Tibial nerve (tissue), 4 donors: ENCODE measurements around the gene EYA4. TPM values are rescaled to one million over a fixed set of nuclear protein-coding genes. Genes with fewer than 3 reads are reported as not detected.

Experiments used
- DNase-seq, 2 donors: peaks; one replicate each; pipeline ENCODE4 v3.0.0-alpha.2; 2019; ENCODE audit warnings: low spot score in 2 of 2
- H3K27ac ChIP-seq, 4 donors: fragments of 200-600 bp; sonication (generic) in 3 of 4; one replicate each; pipeline ENCODE4 v1.5.1; 2017 to 2019; ENCODE audit warnings: mild to moderate bottlenecking in 1 of 4
- H3K27me3 ChIP-seq, 2 donors: fragments of 200-600 bp; sonication (generic) in 1 of 2; one replicate each; pipeline versions ENCODE4 v1.5.1 to v1.6.0; 2017 to 2019
- H3K36me3 ChIP-seq, 3 donors: fragments of 200-600 bp; sonication (generic); one replicate each; pipeline ENCODE4 v1.5.1; 2018 to 2019
- H3K4me1 ChIP-seq, 4 donors: fragments of 200-600 bp; sonication (generic) in 3 of 4; one replicate each; pipeline ENCODE4 v1.5.1; 2017 to 2019
- H3K4me3 ChIP-seq, 4 donors: fragments of 200-600 bp; sonication (generic) in 3 of 4; one replicate each; pipeline ENCODE4 v1.5.1; 2017 to 2019; ENCODE audit warnings: mild to moderate bottlenecking in 1 of 4, moderate library complexity in 1 of 4
- H3K9me3 ChIP-seq, 4 donors: fragments of 200-600 bp; sonication (generic) in 3 of 4; one replicate each; pipeline ENCODE4 v1.5.1; 2017 to 2019
- EP300 ChIP-seq, 2 donors: sonication (generic); formaldehyde crosslinking; IDR thresholded peaks; one replicate each; pipeline ENCODE4 v1.6.1; 2017; ENCODE audit warnings: antibody characterized with exemption in 2 of 2, mild to moderate bottlenecking in 1 of 2
- POLR2A ChIP-seq, 2 donors: fragments of 450-650 bp; IDR thresholded peaks; one replicate each; pipeline ENCODE4 v1.6.1; 2017; ENCODE audit warnings: antibody characterized with exemption in 2 of 2, mild to moderate bottlenecking in 2 of 2, moderate library complexity in 2 of 2
- WGBS, 2 donors: methylation state at CpG; one replicate each; pipeline ENCODE4 v1.1.5; 2018; 5-methylcytosine and 5-hydroxymethylcytosine counted together
- total RNA-seq, 4 donors: library from RNA; depleted of rRNA; stranded (reverse); fragments of >200 nt; gene quantifications; one replicate each; pipeline ENCODE4 v1.1.0, GENCODE V29; 2016
- TF ChIP-seq, protein P1 (sequence below), 5 experiments: fragments of 200-600 bp in 3 of 5; fragments of 450-650 bp in 2 of 5; sonication (generic) in 3 of 5; IDR thresholded peaks; one replicate each; pipeline ENCODE4 v1.5.1; 2016 to 2019; ENCODE audit warnings: antibody characterized with exemption in 5 of 5, mild to moderate bottlenecking in 3 of 5, moderate library complexity in 2 of 5

Gene EYA4
- total RNA-seq, 4 donors from 2014 or later, result 1.1 to 6.0 (median 1.8) TPM

DNA sequence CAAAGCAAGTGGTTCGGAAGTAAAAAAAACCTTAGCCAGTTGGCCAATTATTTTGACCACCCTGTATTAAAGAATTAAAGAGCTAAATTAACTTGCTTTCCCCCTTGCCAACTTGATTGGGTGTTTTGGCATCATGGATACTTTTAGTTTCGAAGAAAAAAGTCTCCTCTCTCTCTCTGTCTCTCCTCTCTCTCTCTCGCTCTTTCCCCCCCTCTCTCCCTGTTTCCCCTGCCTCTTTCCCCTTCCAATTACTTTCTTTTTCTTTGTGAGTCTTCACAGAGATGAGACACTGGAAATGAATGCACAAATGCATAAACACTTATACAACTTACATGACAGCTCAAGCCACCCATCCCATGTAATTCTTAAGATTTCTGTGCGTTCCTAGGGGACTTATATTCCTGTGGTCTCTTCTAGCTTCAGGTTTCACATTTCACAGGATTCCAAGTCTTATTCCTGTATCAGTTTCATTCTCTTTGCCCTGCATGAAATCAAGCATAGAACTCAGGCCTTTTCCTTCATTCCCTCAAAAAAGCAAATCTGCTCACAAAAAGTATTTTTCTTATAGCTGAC lies 32.9 kb upstream of the EYA4 start:
- Histone ChIP-seq H3K4me1 (no peaks in the 10 kb centered on the region), H3K9me3 (peaks cover 0 to 6% (median 0%) of the 10 kb centered on the region in 4 donors), H3K36me3 (no peaks in the 10 kb centered on the region), H3K4me3 (no peak overlapping the region), H3K27me3 (no peaks in the 10 kb centered on the region), H3K27ac (no peak overlapping the region)
- no peak for DNase-seq
- TF ChIP-seq, protein P1, sequence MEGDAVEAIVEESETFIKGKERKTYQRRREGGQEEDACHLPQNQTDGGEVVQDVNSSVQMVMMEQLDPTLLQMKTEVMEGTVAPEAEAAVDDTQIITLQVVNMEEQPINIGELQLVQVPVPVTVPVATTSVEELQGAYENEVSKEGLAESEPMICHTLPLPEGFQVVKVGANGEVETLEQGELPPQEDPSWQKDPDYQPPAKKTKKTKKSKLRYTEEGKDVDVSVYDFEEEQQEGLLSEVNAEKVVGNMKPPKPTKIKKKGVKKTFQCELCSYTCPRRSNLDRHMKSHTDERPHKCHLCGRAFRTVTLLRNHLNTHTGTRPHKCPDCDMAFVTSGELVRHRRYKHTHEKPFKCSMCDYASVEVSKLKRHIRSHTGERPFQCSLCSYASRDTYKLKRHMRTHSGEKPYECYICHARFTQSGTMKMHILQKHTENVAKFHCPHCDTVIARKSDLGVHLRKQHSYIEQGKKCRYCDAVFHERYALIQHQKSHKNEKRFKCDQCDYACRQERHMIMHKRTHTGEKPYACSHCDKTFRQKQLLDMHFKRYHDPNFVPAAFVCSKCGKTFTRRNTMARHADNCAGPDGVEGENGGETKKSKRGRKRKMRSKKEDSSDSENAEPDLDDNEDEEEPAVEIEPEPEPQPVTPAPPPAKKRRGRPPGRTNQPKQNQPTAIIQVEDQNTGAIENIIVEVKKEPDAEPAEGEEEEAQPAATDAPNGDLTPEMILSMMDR (IDR thresholded peaks at IDR 0.05), result no peak
- TF ChIP-seq POLR2A (IDR thresholded peaks at IDR 0.05) (no peak), EP300 (IDR thresholded peaks at IDR 0.05) (no peak)
- WGBS, 2 donors, result 74 to 84% methylated on average over 4 of the region's 4 CpGs

- Histone ChIP-seq H3K27ac (no peak overlapping the region), H3K4me3 (no peak overlapping the region), H3K36me3 (no peaks in the 10 kb centered on the region), H3K27me3 (no peaks in the 10 kb centered on the region), H3K9me3 (peaks cover 0 to 4% (median 0%) of the 10 kb centered on the region in 4 donors), H3K4me1 (no peaks in the 10 kb centered on the region)
- 15 to 16% methylated on average over 2 of the region's 2 CpGs for WGBS, 2 donors
- DNase-seq, result no peak
- TF ChIP-seq POLR2A (IDR thresholded peaks at IDR 0.05), result no peak
- no peak for TF ChIP-seq EP300 (IDR thresholded peaks at IDR 0.05)
- TF ChIP-seq, protein P1 (IDR thresholded peaks at IDR 0.05), result no peak
Measured at GRCh38 chr6:133214267-133214666, 26.9 kb upstream of the EYA4 start.

DNA sequence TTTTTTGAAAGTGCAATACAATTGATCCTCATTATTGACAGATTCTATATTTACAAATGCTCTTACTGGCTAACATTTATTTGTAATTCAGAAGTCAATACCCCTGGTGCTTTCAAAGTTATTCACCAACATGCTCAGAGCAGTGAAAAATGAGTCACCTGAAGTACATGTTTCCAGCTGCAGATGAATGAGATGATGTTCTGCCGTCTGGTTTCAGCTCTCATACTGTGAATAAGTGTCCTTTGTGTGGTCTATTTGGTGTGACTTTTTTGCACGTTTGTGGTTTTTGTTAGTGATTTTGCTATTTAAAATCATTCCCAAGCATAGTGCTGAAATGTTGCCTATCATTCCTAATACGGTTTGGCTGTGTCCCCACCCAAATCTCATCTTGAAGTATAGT lies 22.3 kb upstream of the EYA4 start:
- Histone ChIP-seq H3K36me3 (no peaks in the 10 kb centered on the region), H3K27ac (no peak overlapping the region), H3K4me3 (no peak overlapping the region), H3K9me3 (no peaks in the 10 kb centered on the region), H3K27me3 (no peaks in the 10 kb centered on the region), H3K4me1 (no peaks in the 10 kb centered on the region)
- TF ChIP-seq EP300 (IDR thresholded peaks at IDR 0.05), result no peak
- no peak for TF ChIP-seq POLR2A (IDR thresholded peaks at IDR 0.05)
- TF ChIP-seq, protein P1 (IDR thresholded peaks at IDR 0.05), result no peak
- DNase-seq, result no peak
- 53 to 58% methylated on average over 3 of the region's 3 CpGs for WGBS, 2 donors

DNA sequence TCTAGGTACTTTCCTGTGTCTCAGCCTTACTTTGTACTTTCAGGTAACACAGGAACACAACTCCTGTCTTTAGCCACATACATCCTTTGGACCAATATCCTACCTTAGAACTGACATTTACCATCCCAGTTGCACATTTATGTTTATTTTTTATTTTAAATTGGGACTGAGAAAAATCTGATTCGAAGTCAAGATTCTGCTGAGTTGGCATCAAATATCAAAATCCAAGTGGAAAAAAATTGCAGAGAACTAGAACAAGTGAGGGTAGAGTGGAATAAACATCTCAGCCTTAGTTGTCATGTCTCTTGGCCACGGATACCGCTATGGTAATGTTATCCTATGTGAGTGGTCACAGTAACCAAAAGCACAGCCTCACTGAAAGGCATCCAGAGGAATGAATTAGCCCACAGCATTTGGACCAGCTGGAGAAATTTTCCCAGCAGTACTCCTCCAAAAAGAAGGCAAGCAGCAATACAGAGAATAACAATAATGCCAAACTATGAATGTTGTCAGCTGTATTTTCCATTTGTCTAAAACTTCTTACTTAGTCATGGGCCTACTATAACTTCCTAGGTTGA lies 17.6 kb upstream of the EYA4 start:
- WGBS, 2 donors, result 82 to 90% methylated on average over 3 of the region's 3 CpGs
- Histone ChIP-seq H3K27ac (no peak overlapping the region), H3K4me3 (no peak overlapping the region), H3K27me3 (no peaks in the 10 kb centered on the region), H3K4me1 (no peaks in the 10 kb centered on the region), H3K9me3 (no peaks in the 10 kb centered on the region), H3K36me3 (no peaks in the 10 kb centered on the region)
- DNase-seq, result no peak
- TF ChIP-seq, protein P1 (IDR thresholded peaks at IDR 0.05), result no peak
- no peak for TF ChIP-seq EP300 (IDR thresholded peaks at IDR 0.05)
- no peak for TF ChIP-seq POLR2A (IDR thresholded peaks at IDR 0.05)

- Histone ChIP-seq H3K36me3 (no peaks in the 10 kb centered on the region), H3K27me3 (no peaks in the 10 kb centered on the region), H3K9me3 (no peaks in the 10 kb centered on the region), H3K4me3 (no peak overlapping the region), H3K4me1 (no peaks in the 10 kb centered on the region), H3K27ac (no peak overlapping the region)
- TF ChIP-seq EP300 (IDR thresholded peaks at IDR 0.05), result no peak
- TF ChIP-seq, protein P1 (IDR thresholded peaks at IDR 0.05), result no peak
- no peak for TF ChIP-seq POLR2A (IDR thresholded peaks at IDR 0.05)
- 96 to 97% methylated on average over 2 of the region's 2 CpGs for WGBS, 2 donors
- DNase-seq, result no peak
Measured at GRCh38 chr6:133225560-133225959, 15.6 kb upstream of the EYA4 start.
